Esophagus squamous epithelium (tissue), 5 donors: ENCODE data around the gene MECP2. TPM values are rescaled to one million over a fixed set of nuclear protein-coding genes. Genes with fewer than 3 reads are reported as not detected.

Experiments
- DNase-seq: peaks from one replicate; lab custom pipeline; 2025; lab: John Stamatoyannopoulos, UW
- H3K27ac ChIP-seq, 4 donors: fragments of 200-600 bp; sonication (generic); one replicate each; pipeline ENCODE4 v1.5.1; 2016 to 2019; ENCODE audit warnings: mild to moderate bottlenecking in 1 of 4
- H3K27me3 ChIP-seq, 4 donors: fragments of 200-600 bp; sonication (generic); 1 replicate in 3 of 4; 2 replicates in 1 of 4; pipeline versions ENCODE4 v1.5.1 to v1.6.0; 2017 to 2021; ENCODE audit warnings: antibody characterized with exemption in 1 of 4
- H3K36me3 ChIP-seq, 3 donors: fragments of 200-600 bp; sonication (generic); one replicate each; pipeline ENCODE4 v1.5.1; 2016 to 2019
- H3K4me1 ChIP-seq, 3 donors: fragments of 200-600 bp; sonication (generic); one replicate each; pipeline ENCODE4 v1.5.1; 2017 to 2019
- H3K4me3 ChIP-seq, 4 donors: fragments of 200-600 bp; sonication (generic); 1 replicate in 3 of 4; 2 replicates in 1 of 4; pipeline ENCODE4 v1.5.1; 2016 to 2019; ENCODE audit warnings: mild to moderate bottlenecking in 2 of 4, moderate library complexity in 1 of 4
- H3K9me3 ChIP-seq, 3 donors: fragments of 200-600 bp; sonication (generic); one replicate each; pipeline ENCODE4 v1.5.1; 2016 to 2019
- POLR2A ChIP-seq, 4 donors: fragments of 450-650 bp; IDR thresholded peaks; one replicate each; pipeline ENCODE4 v1.6.1; 2017; ENCODE audit warnings: antibody characterized with exemption in 4 of 4, mild to moderate bottlenecking in 4 of 4, moderate library complexity in 3 of 4
- WGBS, 2 donors: methylation state at CpG; one replicate each; pipeline ENCODE4 v1.1.5; 2018; 5-methylcytosine and 5-hydroxymethylcytosine counted together
- intact Hi-C: fragments of 100-400 bp; cut with DNase I; formaldehyde crosslinking; loops from one replicate; pipeline ENCODE4 v1.15.0; 2022
- total RNA-seq, 4 donors: library from RNA; depleted of rRNA; stranded (reverse); fragments of >200 nt; gene quantifications; one replicate each; pipeline ENCODE4 v1.1.0, GENCODE V29; 2016
- TF ChIP-seq, protein P1 (sequence below), 6 experiments: fragments of 450-650 bp in 4 of 6; fragments of 200-600 bp in 2 of 6; sonication (generic) in 2 of 6; IDR thresholded peaks; one replicate each; pipeline ENCODE4 v1.5.1; 2016 to 2019; ENCODE audit warnings: antibody characterized with exemption in 6 of 6, mild to moderate bottlenecking in 4 of 6, moderate library complexity in 4 of 6
- donor health status: DM: yes; HTN: yes; CAD: no.

Gene MECP2
- total RNA-seq, 4 donors from 2014 or later: 17.7 to 38.7 (median 25.4) TPM

- WGBS, 2 donors: 65 to 70% methylated on average over 3 to 4 of the region's 4 CpGs
- no peaks in the 10 kb centered on the region for H3K9me3 ChIP-seq
These were observed 34.3 kb downstream of the MECP2 start for GRCh38 chrX:154063234-154063633.

GRCh38 chrX:154061801-154062200 is 35.7 kb downstream of the MECP2 start:
- intact Hi-C loops: no loop called here
- H3K27ac ChIP-seq: no peak overlapping the region
- 82 to 84% methylated on average over 8 of the region's 8 CpGs for WGBS, 2 donors
- no peak for DNase-seq
- H3K9me3 ChIP-seq: no peaks in the 10 kb centered on the region
- no peaks in the 10 kb centered on the region for H3K27me3 ChIP-seq
- H3K4me1 ChIP-seq: peaks cover 0 to 86% (median 21%) of the 10 kb centered on the region in 3 donors
- H3K4me3 ChIP-seq: no peak overlapping the region
- no peaks in the 10 kb centered on the region for H3K36me3 ChIP-seq
- no peak for TF ChIP-seq POLR2A (IDR thresholded peaks at IDR 0.05)
- TF ChIP-seq, protein P1, sequence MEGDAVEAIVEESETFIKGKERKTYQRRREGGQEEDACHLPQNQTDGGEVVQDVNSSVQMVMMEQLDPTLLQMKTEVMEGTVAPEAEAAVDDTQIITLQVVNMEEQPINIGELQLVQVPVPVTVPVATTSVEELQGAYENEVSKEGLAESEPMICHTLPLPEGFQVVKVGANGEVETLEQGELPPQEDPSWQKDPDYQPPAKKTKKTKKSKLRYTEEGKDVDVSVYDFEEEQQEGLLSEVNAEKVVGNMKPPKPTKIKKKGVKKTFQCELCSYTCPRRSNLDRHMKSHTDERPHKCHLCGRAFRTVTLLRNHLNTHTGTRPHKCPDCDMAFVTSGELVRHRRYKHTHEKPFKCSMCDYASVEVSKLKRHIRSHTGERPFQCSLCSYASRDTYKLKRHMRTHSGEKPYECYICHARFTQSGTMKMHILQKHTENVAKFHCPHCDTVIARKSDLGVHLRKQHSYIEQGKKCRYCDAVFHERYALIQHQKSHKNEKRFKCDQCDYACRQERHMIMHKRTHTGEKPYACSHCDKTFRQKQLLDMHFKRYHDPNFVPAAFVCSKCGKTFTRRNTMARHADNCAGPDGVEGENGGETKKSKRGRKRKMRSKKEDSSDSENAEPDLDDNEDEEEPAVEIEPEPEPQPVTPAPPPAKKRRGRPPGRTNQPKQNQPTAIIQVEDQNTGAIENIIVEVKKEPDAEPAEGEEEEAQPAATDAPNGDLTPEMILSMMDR (IDR thresholded peaks at IDR 0.05): no peak

More at GRCh38 chrX:154063234-154063633, 34.3 kb downstream of the MECP2 start:
- H3K4me1 ChIP-seq: peaks cover 0 to 75% (median 21%) of the 10 kb centered on the region in 3 donors
- intact Hi-C loops: no loop called here
- H3K36me3 ChIP-seq: no peaks in the 10 kb centered on the region
- no peaks in the 10 kb centered on the region for H3K27me3 ChIP-seq
- TF ChIP-seq, protein P1 (IDR thresholded peaks at IDR 0.05): no peak
- TF ChIP-seq POLR2A (IDR thresholded peaks at IDR 0.05): no peak
- no peak overlapping the region for H3K4me3 ChIP-seq
- H3K27ac ChIP-seq: no peak overlapping the region
- no peak for DNase-seq

DNA sequence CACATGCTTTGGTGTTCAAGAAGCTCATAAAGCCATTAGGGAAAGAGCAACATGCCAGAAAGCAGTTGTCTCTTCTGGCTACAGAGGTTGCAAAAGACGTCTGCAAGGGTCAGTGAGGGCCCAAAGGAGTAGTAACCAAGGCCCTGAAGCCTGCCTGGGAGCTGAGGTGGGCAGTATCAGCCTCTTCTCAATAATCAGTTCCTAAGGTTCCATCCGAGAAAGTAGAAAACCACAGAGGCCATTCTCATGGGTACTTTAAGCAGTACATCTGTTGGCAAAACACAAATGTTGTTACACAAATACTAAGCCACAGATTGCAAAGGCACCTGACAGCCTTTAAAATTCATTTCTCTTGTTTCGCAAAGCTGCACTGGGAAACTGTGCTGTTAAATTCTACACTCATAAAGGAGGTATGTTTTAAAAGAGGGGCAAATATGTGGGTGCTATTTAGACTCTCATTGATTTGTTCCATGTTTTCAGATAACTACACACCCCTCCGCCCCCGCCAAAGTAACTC is 37.7 kb downstream of the MECP2 start:
- intact Hi-C loops: no loop called here
- Histone ChIP-seq H3K9me3 (no peaks in the 10 kb centered on the region), H3K27ac (no peak overlapping the region), H3K4me3 (no peak overlapping the region), H3K4me1 (peaks cover 0 to 82% (median 14%) of the 10 kb centered on the region in 3 donors), H3K27me3 (no peaks in the 10 kb centered on the region), H3K36me3 (no peaks in the 10 kb centered on the region)
- WGBS, 2 donors: 71 to 72% methylated on average over 5 of the region's 5 CpGs
- DNase-seq: no peak
- TF ChIP-seq, protein P1 (IDR thresholded peaks at IDR 0.05): no peak
- TF ChIP-seq POLR2A (IDR thresholded peaks at IDR 0.05): no peak

DNA sequence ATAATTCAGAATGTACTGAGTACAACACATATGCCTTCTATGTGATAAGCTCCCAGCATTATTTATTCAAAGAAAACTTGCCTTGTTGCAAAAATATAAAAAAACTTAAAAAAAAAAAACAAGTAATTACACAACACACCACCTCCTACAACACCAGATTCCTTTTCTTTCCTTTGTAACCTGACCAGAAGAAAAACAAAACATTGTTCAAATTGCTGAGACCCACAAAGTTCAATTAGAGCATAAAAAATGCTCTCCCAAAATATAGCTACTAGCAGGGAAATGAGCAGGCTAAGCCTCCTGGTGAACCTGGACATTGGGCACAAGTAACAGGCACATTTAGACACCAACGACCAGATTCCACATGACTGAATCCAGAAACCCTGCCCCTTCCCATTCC is 38.3 kb downstream of the MECP2 start:
- Histone ChIP-seq H3K36me3 (no peaks in the 10 kb centered on the region), H3K9me3 (no peaks in the 10 kb centered on the region), H3K4me1 (peaks cover 0 to 76% (median 9%) of the 10 kb centered on the region in 3 donors), H3K27me3 (no peaks in the 10 kb centered on the region), H3K27ac (no peak overlapping the region), H3K4me3 (no peak overlapping the region)
- DNase-seq: no peak
- 30% methylated on average over 1 of the region's 1 CpG; no CpG with 5 or more reads in 1 of the 2 donors for WGBS, 2 donors
- TF ChIP-seq, protein P1 (IDR thresholded peaks at IDR 0.05): no peak
- no peak for TF ChIP-seq POLR2A (IDR thresholded peaks at IDR 0.05)
- intact Hi-C loops: no loop called here

- no peaks in the 10 kb centered on the region for H3K36me3 ChIP-seq
- H3K27me3 ChIP-seq: no peaks in the 10 kb centered on the region
- TF ChIP-seq POLR2A (IDR thresholded peaks at IDR 0.05): no peak
- TF ChIP-seq, protein P1 (IDR thresholded peaks at IDR 0.05): no peak
- H3K4me1 ChIP-seq: peaks cover 0 to 68% (median 9%) of the 10 kb centered on the region in 3 donors
- DNase-seq: no peak
- no peak overlapping the region for H3K27ac ChIP-seq
- intact Hi-C loops: no loop called here
- no peaks in the 10 kb centered on the region for H3K9me3 ChIP-seq
- no peak overlapping the region for H3K4me3 ChIP-seq
- 67 to 80% methylated on average over 2 to 9 of the region's 11 CpGs for WGBS, 2 donors
These were observed 39.1 kb downstream of the MECP2 start for GRCh38 chrX:154058214-154058997.
